WTC11 (cell line): ENCODE data around the gene VTN. TPM values are rescaled to one million over a fixed set of nuclear protein-coding genes. Genes with fewer than 3 reads are reported as not detected.

Experiments
- ATAC-seq: fragments of 200-7000 bp; cut with Tn5 transposase; 2 replicates; pipeline ENCODE4 v1.10.0; 2021; ENCODE audit warnings: mild to moderate bottlenecking, moderate library complexity
- CTCF ChIA-PET: fragments of 300-600 bp; sonication (Branson Sonifier 250); formaldehyde crosslinking; loops from one replicate; lab custom pipeline; 2021; ENCODE audit warnings: antibody characterized with exemption; lab: Charles Lee
- POLR2A ChIA-PET: fragments of 350-600 bp; sonication (Branson Sonifier 250); formaldehyde crosslinking; loops from one replicate; lab custom pipeline; 2021; ENCODE audit warnings: antibody characterized with exemption; lab: Charles Lee
- DNase-seq: peaks from one replicate; pipeline ENCODE4 v3.0.0; 2021; ENCODE audit warnings: low spot score
- H3K27ac Mint-ChIP-seq: 2 replicates; pipeline ENCODE4 v1.8.0; 2021; ENCODE audit warnings: mixed read lengths
- H3K27me3 Mint-ChIP-seq: 2 replicates; pipeline ENCODE4 v1.8.0; 2021; ENCODE audit warnings: low read depth, mild to moderate bottlenecking, moderate library complexity, mixed read lengths
- H3K36me3 Mint-ChIP-seq: 2 replicates; pipeline ENCODE4 v1.8.0; 2021; ENCODE audit warnings: mixed read lengths
- H3K4me1 Mint-ChIP-seq: 2 replicates; pipeline ENCODE4 v1.8.0; 2022; ENCODE audit warnings: mixed read lengths
- H3K4me3 Mint-ChIP-seq: 2 replicates; pipeline ENCODE4 v1.8.0; 2021; ENCODE audit warnings: mild to moderate bottlenecking, moderate library complexity, mixed read lengths
- H3K9me3 Mint-ChIP-seq: 2 replicates; pipeline ENCODE4 v1.8.0; 2021; ENCODE audit warnings: mixed read lengths
- CREB1 ChIP-seq: sonication (generic); formaldehyde crosslinking; IDR thresholded peaks from 2 replicates; pipeline ENCODE4 v1.8.0; 2023; ENCODE audit warnings: mild to moderate bottlenecking, missing genetic modification reagents
- E2F5 ChIP-seq: sonication (generic); formaldehyde crosslinking; IDR thresholded peaks from 2 replicates; pipeline ENCODE4 v1.8.1; 2022; ENCODE audit warnings: mild to moderate bottlenecking, moderate library complexity, missing genetic modification reagents
- ELF4 ChIP-seq: sonication (generic); formaldehyde crosslinking; IDR thresholded peaks from 2 replicates; pipeline ENCODE4 v1.8.1; 2022; ENCODE audit warnings: low read depth, mild to moderate bottlenecking, moderate library complexity, missing genetic modification reagents
- HMGA2 ChIP-seq: fragments of 250-450 bp; sonication (Bioruptor Pico); IDR thresholded peaks from 2 replicates; pipeline ENCODE4 v1.4.0; 2021; ENCODE audit warnings: mild to moderate bottlenecking, moderate library complexity
- JUN ChIP-seq: sonication (generic); formaldehyde crosslinking; IDR thresholded peaks from 2 replicates; pipeline ENCODE4 v1.8.0; 2023; ENCODE audit warnings: mild to moderate bottlenecking, missing genetic modification reagents
- KAT7 ChIP-seq: sonication (generic); formaldehyde crosslinking; IDR thresholded peaks from 2 replicates; pipeline ENCODE4 v1.8.1; 2023; ENCODE audit warnings: missing genetic modification reagents, mild to moderate bottlenecking, borderline replicate concordance
- MYBL2 ChIP-seq: sonication (generic); formaldehyde crosslinking; IDR thresholded peaks from 2 replicates; pipeline ENCODE4 v1.8.1; 2023; ENCODE audit warnings: mild to moderate bottlenecking, moderate library complexity, missing genetic modification reagents
- NFE2L1 ChIP-seq: sonication (generic); formaldehyde crosslinking; IDR thresholded peaks from 2 replicates; pipeline ENCODE4 v1.8.1; 2023; ENCODE audit warnings: missing genetic modification reagents
- PRRX2 ChIP-seq: fragments of 250-450 bp; sonication (Bioruptor Pico); IDR thresholded peaks from 2 replicates; pipeline ENCODE4 v1.8.0; 2021; ENCODE audit warnings: mild to moderate bottlenecking
- RELA ChIP-seq: sonication (generic); formaldehyde crosslinking; IDR thresholded peaks from 2 replicates; pipeline ENCODE4 v1.8.1; 2022; ENCODE audit warnings: missing genetic modification reagents, mild to moderate bottlenecking, borderline replicate concordance
- ZNF396 ChIP-seq: fragments of 250-450 bp; sonication (Bioruptor Pico); IDR thresholded peaks from 2 replicates; pipeline ENCODE4 v1.8.0; 2021; ENCODE audit warnings: mild to moderate bottlenecking, moderate library complexity, borderline replicate concordance
- total RNA-seq: library from RNA; stranded (reverse); gene quantifications from 3 replicates; pipeline ENCODE4 v1.2.3, GENCODE V29; 2021
- TF ChIP-seq, protein P1 (sequence below): sonication (generic); formaldehyde crosslinking; IDR thresholded peaks from 2 replicates; pipeline ENCODE4 v1.8.0; 2022; ENCODE audit warnings: mild to moderate bottlenecking, missing genetic modification reagents
- TF ChIP-seq, protein P2 (sequence below): sonication (generic); formaldehyde crosslinking; IDR thresholded peaks from 2 replicates; pipeline ENCODE4 v1.8.0; 2023; ENCODE audit warnings: missing genetic modification reagents, mild to moderate bottlenecking, borderline replicate concordance
- TF ChIP-seq, protein P3 (sequence below): sonication (generic); formaldehyde crosslinking; IDR thresholded peaks from 2 replicates; pipeline ENCODE4 v1.8.0; 2022; ENCODE audit warnings: missing genetic modification reagents
- TF ChIP-seq, protein P4 (sequence below): sonication (generic); formaldehyde crosslinking; IDR thresholded peaks from 2 replicates; pipeline ENCODE4 v1.8.1; 2023; ENCODE audit warnings: mild to moderate bottlenecking, moderate library complexity, missing genetic modification reagents
- TF ChIP-seq, protein P5 (sequence below): sonication (generic); formaldehyde crosslinking; IDR thresholded peaks from 2 replicates; pipeline ENCODE4 v1.8.1; 2022; ENCODE audit warnings: low read depth, mild to moderate bottlenecking, moderate library complexity, missing genetic modification reagents, borderline replicate concordance

VTN gene
- total RNA-seq, 1 experiment from 2014 or later: 1.6 TPM

GRCh38 chr17:28369684-28370034 lies 448 bp downstream of the VTN start:
- TF ChIP-seq KAT7: no peak
- TF ChIP-seq, protein P1, sequence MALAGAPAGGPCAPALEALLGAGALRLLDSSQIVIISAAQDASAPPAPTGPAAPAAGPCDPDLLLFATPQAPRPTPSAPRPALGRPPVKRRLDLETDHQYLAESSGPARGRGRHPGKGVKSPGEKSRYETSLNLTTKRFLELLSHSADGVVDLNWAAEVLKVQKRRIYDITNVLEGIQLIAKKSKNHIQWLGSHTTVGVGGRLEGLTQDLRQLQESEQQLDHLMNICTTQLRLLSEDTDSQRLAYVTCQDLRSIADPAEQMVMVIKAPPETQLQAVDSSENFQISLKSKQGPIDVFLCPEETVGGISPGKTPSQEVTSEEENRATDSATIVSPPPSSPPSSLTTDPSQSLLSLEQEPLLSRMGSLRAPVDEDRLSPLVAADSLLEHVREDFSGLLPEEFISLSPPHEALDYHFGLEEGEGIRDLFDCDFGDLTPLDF (CRISPR knock-in tag): no peak
- TF ChIP-seq CREB1 (CRISPR knock-in tag): no peak
- TF ChIP-seq ELF4 (CRISPR knock-in tag): no peak
- TF ChIP-seq, protein P2, sequence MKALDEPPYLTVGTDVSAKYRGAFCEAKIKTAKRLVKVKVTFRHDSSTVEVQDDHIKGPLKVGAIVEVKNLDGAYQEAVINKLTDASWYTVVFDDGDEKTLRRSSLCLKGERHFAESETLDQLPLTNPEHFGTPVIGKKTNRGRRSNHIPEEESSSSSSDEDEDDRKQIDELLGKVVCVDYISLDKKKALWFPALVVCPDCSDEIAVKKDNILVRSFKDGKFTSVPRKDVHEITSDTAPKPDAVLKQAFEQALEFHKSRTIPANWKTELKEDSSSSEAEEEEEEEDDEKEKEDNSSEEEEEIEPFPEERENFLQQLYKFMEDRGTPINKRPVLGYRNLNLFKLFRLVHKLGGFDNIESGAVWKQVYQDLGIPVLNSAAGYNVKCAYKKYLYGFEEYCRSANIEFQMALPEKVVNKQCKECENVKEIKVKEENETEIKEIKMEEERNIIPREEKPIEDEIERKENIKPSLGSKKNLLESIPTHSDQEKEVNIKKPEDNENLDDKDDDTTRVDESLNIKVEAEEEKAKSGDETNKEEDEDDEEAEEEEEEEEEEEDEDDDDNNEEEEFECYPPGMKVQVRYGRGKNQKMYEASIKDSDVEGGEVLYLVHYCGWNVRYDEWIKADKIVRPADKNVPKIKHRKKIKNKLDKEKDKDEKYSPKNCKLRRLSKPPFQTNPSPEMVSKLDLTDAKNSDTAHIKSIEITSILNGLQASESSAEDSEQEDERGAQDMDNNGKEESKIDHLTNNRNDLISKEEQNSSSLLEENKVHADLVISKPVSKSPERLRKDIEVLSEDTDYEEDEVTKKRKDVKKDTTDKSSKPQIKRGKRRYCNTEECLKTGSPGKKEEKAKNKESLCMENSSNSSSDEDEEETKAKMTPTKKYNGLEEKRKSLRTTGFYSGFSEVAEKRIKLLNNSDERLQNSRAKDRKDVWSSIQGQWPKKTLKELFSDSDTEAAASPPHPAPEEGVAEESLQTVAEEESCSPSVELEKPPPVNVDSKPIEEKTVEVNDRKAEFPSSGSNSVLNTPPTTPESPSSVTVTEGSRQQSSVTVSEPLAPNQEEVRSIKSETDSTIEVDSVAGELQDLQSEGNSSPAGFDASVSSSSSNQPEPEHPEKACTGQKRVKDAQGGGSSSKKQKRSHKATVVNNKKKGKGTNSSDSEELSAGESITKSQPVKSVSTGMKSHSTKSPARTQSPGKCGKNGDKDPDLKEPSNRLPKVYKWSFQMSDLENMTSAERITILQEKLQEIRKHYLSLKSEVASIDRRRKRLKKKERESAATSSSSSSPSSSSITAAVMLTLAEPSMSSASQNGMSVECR (CRISPR knock-in tag): no peak
- TF ChIP-seq JUN (CRISPR knock-in tag): no peak
- TF ChIP-seq, protein P3, sequence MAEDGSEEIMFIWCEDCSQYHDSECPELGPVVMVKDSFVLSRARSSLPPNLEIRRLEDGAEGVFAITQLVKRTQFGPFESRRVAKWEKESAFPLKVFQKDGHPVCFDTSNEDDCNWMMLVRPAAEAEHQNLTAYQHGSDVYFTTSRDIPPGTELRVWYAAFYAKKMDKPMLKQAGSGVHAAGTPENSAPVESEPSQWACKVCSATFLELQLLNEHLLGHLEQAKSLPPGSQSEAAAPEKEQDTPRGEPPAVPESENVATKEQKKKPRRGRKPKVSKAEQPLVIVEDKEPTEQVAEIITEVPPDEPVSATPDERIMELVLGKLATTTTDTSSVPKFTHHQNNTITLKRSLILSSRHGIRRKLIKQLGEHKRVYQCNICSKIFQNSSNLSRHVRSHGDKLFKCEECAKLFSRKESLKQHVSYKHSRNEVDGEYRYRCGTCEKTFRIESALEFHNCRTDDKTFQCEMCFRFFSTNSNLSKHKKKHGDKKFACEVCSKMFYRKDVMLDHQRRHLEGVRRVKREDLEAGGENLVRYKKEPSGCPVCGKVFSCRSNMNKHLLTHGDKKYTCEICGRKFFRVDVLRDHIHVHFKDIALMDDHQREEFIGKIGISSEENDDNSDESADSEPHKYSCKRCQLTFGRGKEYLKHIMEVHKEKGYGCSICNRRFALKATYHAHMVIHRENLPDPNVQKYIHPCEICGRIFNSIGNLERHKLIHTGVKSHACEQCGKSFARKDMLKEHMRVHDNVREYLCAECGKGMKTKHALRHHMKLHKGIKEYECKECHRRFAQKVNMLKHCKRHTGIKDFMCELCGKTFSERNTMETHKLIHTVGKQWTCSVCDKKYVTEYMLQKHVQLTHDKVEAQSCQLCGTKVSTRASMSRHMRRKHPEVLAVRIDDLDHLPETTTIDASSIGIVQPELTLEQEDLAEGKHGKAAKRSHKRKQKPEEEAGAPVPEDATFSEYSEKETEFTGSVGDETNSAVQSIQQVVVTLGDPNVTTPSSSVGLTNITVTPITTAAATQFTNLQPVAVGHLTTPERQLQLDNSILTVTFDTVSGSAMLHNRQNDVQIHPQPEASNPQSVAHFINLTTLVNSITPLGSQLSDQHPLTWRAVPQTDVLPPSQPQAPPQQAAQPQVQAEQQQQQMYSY (CRISPR knock-in tag): no peak
- TF ChIP-seq, protein P4, sequence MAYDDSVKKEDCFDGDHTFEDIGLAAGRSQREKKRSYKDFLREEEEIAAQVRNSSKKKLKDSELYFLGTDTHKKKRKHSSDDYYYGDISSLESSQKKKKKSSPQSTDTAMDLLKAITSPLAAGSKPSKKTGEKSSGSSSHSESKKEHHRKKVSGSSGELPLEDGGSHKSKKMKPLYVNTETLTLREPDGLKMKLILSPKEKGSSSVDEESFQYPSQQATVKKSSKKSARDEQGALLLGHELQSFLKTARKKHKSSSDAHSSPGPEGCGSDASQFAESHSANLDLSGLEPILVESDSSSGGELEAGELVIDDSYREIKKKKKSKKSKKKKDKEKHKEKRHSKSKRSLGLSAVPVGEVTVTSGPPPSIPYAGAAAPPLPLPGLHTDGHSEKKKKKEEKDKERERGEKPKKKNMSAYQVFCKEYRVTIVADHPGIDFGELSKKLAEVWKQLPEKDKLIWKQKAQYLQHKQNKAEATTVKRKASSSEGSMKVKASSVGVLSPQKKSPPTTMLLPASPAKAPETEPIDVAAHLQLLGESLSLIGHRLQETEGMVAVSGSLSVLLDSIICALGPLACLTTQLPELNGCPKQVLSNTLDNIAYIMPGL (CRISPR knock-in tag): no peak
- no peak for TF ChIP-seq ZNF396 (CRISPR knock-in tag)
- TF ChIP-seq RELA: no peak
- TF ChIP-seq E2F5 (CRISPR knock-in tag): no peak
- TF ChIP-seq PRRX2 (CRISPR knock-in tag): no peak
- TF ChIP-seq, protein P5, sequence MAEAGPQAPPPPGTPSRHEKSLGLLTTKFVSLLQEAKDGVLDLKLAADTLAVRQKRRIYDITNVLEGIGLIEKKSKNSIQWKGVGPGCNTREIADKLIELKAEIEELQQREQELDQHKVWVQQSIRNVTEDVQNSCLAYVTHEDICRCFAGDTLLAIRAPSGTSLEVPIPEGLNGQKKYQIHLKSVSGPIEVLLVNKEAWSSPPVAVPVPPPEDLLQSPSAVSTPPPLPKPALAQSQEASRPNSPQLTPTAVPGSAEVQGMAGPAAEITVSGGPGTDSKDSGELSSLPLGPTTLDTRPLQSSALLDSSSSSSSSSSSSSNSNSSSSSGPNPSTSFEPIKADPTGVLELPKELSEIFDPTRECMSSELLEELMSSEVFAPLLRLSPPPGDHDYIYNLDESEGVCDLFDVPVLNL (CRISPR knock-in tag): no peak
- TF ChIP-seq NFE2L1 (CRISPR knock-in tag): no peak
- TF ChIP-seq MYBL2 (CRISPR knock-in tag): no peak
- no peak for TF ChIP-seq HMGA2 (CRISPR knock-in tag)
- TF ChIP-seq, all 79 proteins: peak for 0
- no peak overlapping the region for H3K4me3 Mint-ChIP-seq
- ATAC-seq (no peak), DNase-seq (no peak)
- H3K9me3 Mint-ChIP-seq: no peaks in the 10 kb centered on the region
- peaks cover 21% of the 10 kb centered on the region for H3K4me1 Mint-ChIP-seq
- H3K36me3 Mint-ChIP-seq: no peaks in the 10 kb centered on the region
- ChIA-PET POLR2A (interaction anchor here (0.6 kb wide), 1 partner anchor 10 kb away, joined by 7 read pairs; no protein-coding TSS in a partner anchor), CTCF (interaction anchor here (0.6 to 2.4 kb wide), 7 partner anchors 11 to 51 kb away, joined by 3 to 19 read pairs (median 6); partner anchors contain the start of genes IFT20, POLDIP2, SLC46A1 and TNFAIP1)
- H3K27me3 Mint-ChIP-seq: peaks cover 33% of the 10 kb centered on the region
- H3K27ac Mint-ChIP-seq: no peak overlapping the region
